WTC11 (cell line): ENCODE measurements around the gene DAZAP2. TPM values are rescaled to one million over a fixed set of nuclear protein-coding genes. Genes with fewer than 3 reads are reported as not detected.

ENCODE experiments used
- ATAC-seq: fragments of 200-7000 bp; cut with Tn5 transposase; 2 replicates; pipeline ENCODE4 v1.10.0; 2021; ENCODE audit warnings: mild to moderate bottlenecking, moderate library complexity
- CTCF ChIA-PET: fragments of 300-600 bp; sonication (Branson Sonifier 250); formaldehyde crosslinking; loops from one replicate; lab custom pipeline; 2021; ENCODE audit warnings: antibody characterized with exemption; lab: Charles Lee
- POLR2A ChIA-PET: fragments of 350-600 bp; sonication (Branson Sonifier 250); formaldehyde crosslinking; loops from one replicate; lab custom pipeline; 2021; ENCODE audit warnings: antibody characterized with exemption; lab: Charles Lee
- DNase-seq: peaks from one replicate; pipeline ENCODE4 v3.0.0; 2021; ENCODE audit warnings: low spot score
- H3K27ac Mint-ChIP-seq: 2 replicates; pipeline ENCODE4 v1.8.0; 2021; ENCODE audit warnings: mixed read lengths
- H3K27me3 Mint-ChIP-seq: 2 replicates; pipeline ENCODE4 v1.8.0; 2021; ENCODE audit warnings: low read depth, mild to moderate bottlenecking, moderate library complexity, mixed read lengths
- H3K36me3 Mint-ChIP-seq: 2 replicates; pipeline ENCODE4 v1.8.0; 2021; ENCODE audit warnings: mixed read lengths
- H3K4me1 Mint-ChIP-seq: 2 replicates; pipeline ENCODE4 v1.8.0; 2022; ENCODE audit warnings: mixed read lengths
- H3K4me3 Mint-ChIP-seq: 2 replicates; pipeline ENCODE4 v1.8.0; 2021; ENCODE audit warnings: mild to moderate bottlenecking, moderate library complexity, mixed read lengths
- H3K9me3 Mint-ChIP-seq: 2 replicates; pipeline ENCODE4 v1.8.0; 2021; ENCODE audit warnings: mixed read lengths
- AR ChIP-seq: fragments of 250-450 bp; sonication (Bioruptor Pico); IDR thresholded peaks from 2 replicates; pipeline ENCODE4 v1.9.0; 2021; ENCODE audit warnings: mild to moderate bottlenecking
- ATF2 ChIP-seq: sonication (generic); formaldehyde crosslinking; IDR thresholded peaks from 2 replicates; pipeline ENCODE4 v1.8.1; 2022; ENCODE audit warnings: low read depth, missing genetic modification reagents, borderline replicate concordance
- CBFB ChIP-seq: sonication (generic); formaldehyde crosslinking; IDR thresholded peaks from 2 replicates; pipeline ENCODE4 v1.8.1; 2022; ENCODE audit warnings: mild to moderate bottlenecking, low read depth, missing genetic modification reagents
- CTCF ChIP-seq: fragments of 200-600 bp; IDR thresholded peaks from 2 replicates; pipeline ENCODE4 v1.8.0; 2022; ENCODE audit warnings: antibody characterized with exemption
- ELF4 ChIP-seq: sonication (generic); formaldehyde crosslinking; IDR thresholded peaks from 2 replicates; pipeline ENCODE4 v1.8.1; 2022; ENCODE audit warnings: low read depth, mild to moderate bottlenecking, moderate library complexity, missing genetic modification reagents
- ESRRA ChIP-seq: sonication (generic); formaldehyde crosslinking; IDR thresholded peaks from 2 replicates; pipeline ENCODE4 v1.8.1; 2022; ENCODE audit warnings: mild to moderate bottlenecking, missing genetic modification reagents, borderline replicate concordance
- ETV6 ChIP-seq: sonication (generic); formaldehyde crosslinking; IDR thresholded peaks from 2 replicates; pipeline ENCODE4 v1.8.1; 2022; ENCODE audit warnings: mild to moderate bottlenecking, missing genetic modification reagents
- FOXK1 ChIP-seq: sonication (generic); formaldehyde crosslinking; IDR thresholded peaks from 2 replicates; pipeline ENCODE4 v1.8.0; 2022; ENCODE audit warnings: mild to moderate bottlenecking, moderate library complexity, missing genetic modification reagents
- FOXP1 ChIP-seq: sonication (generic); formaldehyde crosslinking; IDR thresholded peaks from 2 replicates; pipeline ENCODE4 v1.8.0; 2022; ENCODE audit warnings: missing genetic modification reagents, mild to moderate bottlenecking, moderate library complexity, borderline replicate concordance
- GRHL2 ChIP-seq: fragments of 250-450 bp; sonication (Bioruptor Pico); IDR thresholded peaks from 2 replicates; pipeline ENCODE4 v1.8.0; 2022; ENCODE audit warnings: mild to moderate bottlenecking, moderate library complexity; ENCODE audit not compliant: insufficient replicate concordance, severe bottlenecking
- MLX ChIP-seq: sonication (generic); formaldehyde crosslinking; IDR thresholded peaks from 2 replicates; pipeline ENCODE4 v1.8.1; 2023; ENCODE audit warnings: mild to moderate bottlenecking, missing genetic modification reagents, moderate library complexity
- NFATC4 ChIP-seq: fragments of 250-450 bp; sonication (Bioruptor Pico); IDR thresholded peaks from 2 replicates; pipeline ENCODE4 v1.9.0; 2021; ENCODE audit warnings: mild to moderate bottlenecking
- NR2C2 ChIP-seq: sonication (generic); formaldehyde crosslinking; IDR thresholded peaks from 2 replicates; pipeline ENCODE4 v1.8.0; 2022; ENCODE audit warnings: mild to moderate bottlenecking, missing genetic modification reagents
- PRDM15 ChIP-seq: sonication (generic); formaldehyde crosslinking; IDR thresholded peaks from 2 replicates; pipeline ENCODE4 v1.8.0; 2022; ENCODE audit warnings: missing genetic modification reagents
- ZNF281 ChIP-seq: sonication (generic); formaldehyde crosslinking; IDR thresholded peaks from 2 replicates; pipeline ENCODE4 v1.8.0; 2023; ENCODE audit warnings: mild to moderate bottlenecking, missing genetic modification reagents
- ZNF317 ChIP-seq: sonication (generic); formaldehyde crosslinking; IDR thresholded peaks from 2 replicates; pipeline ENCODE4 v1.8.1; 2023; ENCODE audit warnings: low read depth, mild to moderate bottlenecking, moderate library complexity, missing genetic modification reagents, borderline replicate concordance
- ZNF423 ChIP-seq: fragments of 250-450 bp; sonication (Bioruptor Pico); IDR thresholded peaks from 2 replicates; pipeline ENCODE4 v2.1.2; 2022; ENCODE audit warnings: mild to moderate bottlenecking, moderate library complexity
- ZNF425 ChIP-seq: fragments of 250-450 bp; sonication (Bioruptor Pico); conservative IDR thresholded peaks from 2 replicates; pipeline ENCODE4 v1.9.0; 2021; ENCODE audit warnings: mild to moderate bottlenecking
- ZNF512 ChIP-seq: sonication (generic); formaldehyde crosslinking; IDR thresholded peaks from 2 replicates; pipeline ENCODE4 v1.8.1; 2022; ENCODE audit warnings: missing genetic modification reagents, borderline replicate concordance
- ZNF671 ChIP-seq: fragments of 250-450 bp; sonication (Bioruptor Pico); IDR thresholded peaks from 2 replicates; pipeline ENCODE4 v1.8.0; 2021; ENCODE audit warnings: mild to moderate bottlenecking
- total RNA-seq: library from RNA; stranded (reverse); gene quantifications from 3 replicates; pipeline ENCODE4 v1.2.3, GENCODE V29; 2021

DAZAP2 gene
- total RNA-seq, 1 experiment from 2014 or later = 35.8 TPM

- CTCF ChIA-PET = no interaction called here
- no peaks in the 10 kb centered on the region for H3K9me3 Mint-ChIP-seq
- H3K36me3 Mint-ChIP-seq = no peaks in the 10 kb centered on the region
- no peak for ATAC-seq
- H3K27me3 Mint-ChIP-seq = no peaks in the 10 kb centered on the region
- no peak overlapping the region for H3K27ac Mint-ChIP-seq
- TF ChIP-seq NFATC4 (CRISPR knock-in tag) (no peak), ZNF317 (CRISPR knock-in tag) (no peak), ELF4 (CRISPR knock-in tag) (no peak), AR (CRISPR knock-in tag) (no peak), ATF2 (CRISPR knock-in tag) (no peak), ZNF512 (no peak), GRHL2 (CRISPR knock-in tag) (no peak), ZNF425 (no peak), NR2C2 (CRISPR knock-in tag) (no peak), PRDM15 (CRISPR knock-in tag) (no peak), MLX (CRISPR knock-in tag) (no peak), ZNF281 (CRISPR knock-in tag) (no peak), ZNF423 (CRISPR knock-in tag) (no peak), FOXP1 (CRISPR knock-in tag) (no peak), ESRRA (CRISPR knock-in tag) (no peak), CBFB (no peak), ZNF671 (CRISPR knock-in tag) (no peak), FOXK1 (CRISPR knock-in tag) (no peak), CTCF (no peak), ETV6 (CRISPR knock-in tag) (no peak)
- H3K4me1 Mint-ChIP-seq = peaks cover 20% of the 10 kb centered on the region
- POLR2A ChIA-PET = no interaction called here
- no peak overlapping the region for H3K4me3 Mint-ChIP-seq
- DNase-seq = no peak
Observed at GRCh38 chr12:51222461-51222860, 16.2 kb upstream of the DAZAP2 start.
